ENCODE data around the gene CAMK1. TPM values are rescaled to one million over a fixed set of nuclear protein-coding genes. Genes with fewer than 3 reads are reported as not detected.

The CAMK1 gene
- total RNA-seq, 1 donor from 2014 or later: 42.5 TPM

DNA sequence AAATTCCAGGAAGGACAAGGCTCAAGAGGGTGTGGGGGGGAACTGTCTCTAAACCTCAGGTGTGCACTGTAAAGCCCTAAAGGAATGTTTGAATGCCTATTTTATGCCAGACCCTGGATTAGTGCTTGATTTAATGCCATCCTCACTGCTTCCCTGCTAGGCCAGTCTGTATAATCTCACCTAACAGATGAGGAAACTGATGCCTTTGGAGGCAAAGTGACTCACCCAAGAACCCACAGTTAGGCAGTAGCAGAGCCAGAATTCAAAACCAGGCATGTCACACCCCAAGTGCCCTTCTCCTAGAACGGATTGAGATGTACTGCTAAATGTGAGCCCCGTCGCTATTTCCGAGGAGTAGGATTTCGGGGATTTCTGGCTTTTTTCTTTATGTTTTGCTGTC is 7.8 kb downstream of the CAMK1 start:
- Histone ChIP-seq H3K4me1 (no peaks in the 10 kb centered on the region), H3K4me3 (no peak overlapping the region), H3K27me3 (no peaks in the 10 kb centered on the region), H3K9me3 (no peaks in the 10 kb centered on the region), H3K36me3 (peaks cover 0 to 23% of the 10 kb centered on the region in 2 donors), H3K27ac (no peak overlapping the region)
- intact Hi-C loops (cut with DNase I): no loop called here
- no peak for DNase-seq (ENCODE audit: extremely low spot score in 2 of 2)
- no peak for TF ChIP-seq CTCF (IDR thresholded peaks at IDR 0.05)
- no peak for TF ChIP-seq POLR2A (IDR thresholded peaks at IDR 0.05)
- no peak for TF ChIP-seq POLR2AphosphoS5 (IDR thresholded peaks at IDR 0.05; ENCODE audit: insufficient read depth in 1 of 2, low read depth in 1 of 2)

DNA sequence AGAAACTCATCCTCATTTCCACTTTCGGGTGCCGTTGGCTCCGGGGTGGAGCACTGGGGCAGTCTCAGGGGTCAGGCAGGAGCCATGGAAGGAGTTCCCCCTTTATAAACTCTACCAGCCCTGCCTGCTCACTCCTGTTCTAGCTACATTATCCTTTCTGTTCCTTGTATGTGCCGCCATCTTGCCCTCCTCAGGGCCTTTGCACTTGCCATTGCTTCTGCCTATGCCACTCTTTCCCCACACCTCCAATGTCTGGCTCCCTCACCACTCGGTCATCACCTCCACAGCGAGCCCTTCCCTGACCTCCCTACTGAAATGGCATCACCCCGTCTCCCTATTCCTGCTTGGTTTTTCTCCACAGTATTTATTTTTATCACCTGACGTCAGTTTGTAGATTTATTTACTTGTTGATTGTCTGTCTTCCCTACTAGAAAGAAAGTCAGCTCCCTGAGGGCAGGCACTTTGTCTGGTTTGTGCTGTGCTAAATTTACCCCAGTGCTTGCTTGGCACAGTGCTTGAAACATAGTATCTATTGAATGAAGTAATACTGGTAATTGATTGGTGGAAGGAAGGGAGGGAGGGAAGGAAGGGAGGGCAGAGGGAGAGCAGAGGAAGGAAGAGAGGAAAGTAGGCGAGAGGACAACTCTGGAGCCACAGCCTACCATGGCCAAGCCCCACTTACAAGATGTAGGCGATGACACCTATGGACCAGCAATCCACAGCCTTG is 8.8 kb downstream of the CAMK1 start:
- TF ChIP-seq POLR2AphosphoS5 (IDR thresholded peaks at IDR 0.05; ENCODE audit: insufficient read depth in 1 of 2, low read depth in 1 of 2) (no peak), CTCF (IDR thresholded peaks at IDR 0.05) (no peak), POLR2A (IDR thresholded peaks at IDR 0.05) (no peak)
- intact Hi-C loops (cut with DNase I): no loop called here
- no peaks in the 10 kb centered on the region for H3K9me3 ChIP-seq
- H3K36me3 ChIP-seq: peaks cover 0 to 32% of the 10 kb centered on the region in 2 donors
- H3K4me1 ChIP-seq: no peaks in the 10 kb centered on the region
- H3K4me3 ChIP-seq: no peak overlapping the region
- no peaks in the 10 kb centered on the region for H3K27me3 ChIP-seq
- no peak overlapping the region for H3K27ac ChIP-seq
- DNase-seq (ENCODE audit: extremely low spot score in 2 of 2): no peak

GRCh38 chr3:9757427-9757826 is 12.3 kb downstream of the CAMK1 start:
- Histone ChIP-seq H3K4me1 (peaks cover 10% of the 10 kb centered on the region), H3K36me3 (peaks cover 0 to 38% of the 10 kb centered on the region in 2 donors), H3K4me3 (no peak overlapping the region), H3K9me3 (no peaks in the 10 kb centered on the region), H3K27ac (no peak overlapping the region), H3K27me3 (no peaks in the 10 kb centered on the region)
- intact Hi-C loops (cut with DNase I): no loop called here
- no peak for DNase-seq (ENCODE audit: extremely low spot score in 2 of 2)
- no peak for TF ChIP-seq CTCF (IDR thresholded peaks at IDR 0.05)
- TF ChIP-seq POLR2AphosphoS5 (IDR thresholded peaks at IDR 0.05; ENCODE audit: insufficient read depth in 1 of 2, low read depth in 1 of 2): no peak
- TF ChIP-seq POLR2A (IDR thresholded peaks at IDR 0.05): no peak

- H3K9me3 ChIP-seq: no peaks in the 10 kb centered on the region
- no peak overlapping the region for H3K27ac ChIP-seq
- no peak overlapping the region for H3K4me3 ChIP-seq
- intact Hi-C loops (cut with DNase I): no loop called here
- TF ChIP-seq POLR2A (IDR thresholded peaks at IDR 0.05): no peak
- no peak for TF ChIP-seq POLR2AphosphoS5 (IDR thresholded peaks at IDR 0.05; ENCODE audit: insufficient read depth in 1 of 2, low read depth in 1 of 2)
- no peak for TF ChIP-seq CTCF (IDR thresholded peaks at IDR 0.05)
- H3K4me1 ChIP-seq: peaks cover 29% of the 10 kb centered on the region
- DNase-seq (ENCODE audit: extremely low spot score in 2 of 2): no peak
- H3K27me3 ChIP-seq: no peaks in the 10 kb centered on the region
- peaks cover 0 to 45% of the 10 kb centered on the region in 2 donors for H3K36me3 ChIP-seq
These were observed 15.1 kb downstream of the CAMK1 start for GRCh38 chr3:9754678-9755077.
